CD4-positive, alpha-beta T cell treated with Interleukin-15 for 4 hours (primary cell): ENCODE data around the gene ZNF519.
"Not testable (repeated sequence)": the region's sequence is repeated elsewhere in the genome, so short reads cannot be mapped to it uniquely, and the experiment has no call there.

Experiments used
- DNase-seq: peaks from one replicate; pipeline ENCODE4 v3.0.0-alpha.2; 2020; ENCODE audit warnings: low spot score

Gene ZNF519

DNA sequence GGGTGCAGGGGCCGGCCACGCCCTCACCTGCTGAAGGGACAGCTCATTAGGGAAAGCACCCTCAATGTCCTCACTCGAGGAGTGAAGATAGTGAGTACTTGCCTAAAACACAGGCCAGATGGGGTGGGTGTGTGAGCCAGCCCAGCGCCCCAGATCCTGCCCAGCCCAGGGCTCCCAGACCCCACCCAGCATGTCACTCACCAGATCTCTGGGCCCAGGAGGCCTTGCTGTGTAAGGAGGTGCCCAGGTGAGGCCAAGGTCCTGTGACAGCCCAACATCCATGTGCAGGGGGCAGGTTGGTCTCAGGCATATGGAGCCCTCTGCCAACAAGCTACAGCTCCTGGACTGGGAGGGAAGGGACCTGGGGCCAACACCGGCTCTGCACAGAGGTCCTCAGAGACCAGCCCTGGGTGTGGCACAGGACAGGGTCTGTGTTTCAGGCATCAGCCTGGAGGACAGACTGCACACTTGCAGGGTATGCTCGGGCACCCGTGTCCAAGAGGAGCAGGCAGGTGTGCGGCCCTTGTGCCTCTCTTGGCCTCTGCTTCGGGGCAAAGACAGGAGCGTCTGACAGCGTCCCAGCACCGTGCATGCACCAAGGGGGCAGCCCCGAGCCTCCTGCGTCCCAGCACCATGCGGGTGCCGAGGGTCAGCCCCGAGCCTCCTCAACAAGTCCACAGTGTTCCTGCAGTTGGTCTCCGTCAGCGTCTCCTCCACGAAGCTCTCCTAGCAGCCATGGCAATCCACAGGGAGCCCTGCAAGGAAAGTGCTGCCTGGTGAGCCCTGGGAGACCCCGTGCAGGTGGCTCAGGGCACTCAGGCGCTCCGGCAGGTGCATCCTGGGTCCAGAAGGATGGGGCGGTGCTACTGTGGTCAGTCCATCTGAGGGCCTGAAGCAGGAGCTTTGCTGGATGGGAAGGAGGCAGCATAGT, 16.0 kb upstream of the ZNF519 start:
- DNase-seq, result not testable (repeated sequence)

DNA sequence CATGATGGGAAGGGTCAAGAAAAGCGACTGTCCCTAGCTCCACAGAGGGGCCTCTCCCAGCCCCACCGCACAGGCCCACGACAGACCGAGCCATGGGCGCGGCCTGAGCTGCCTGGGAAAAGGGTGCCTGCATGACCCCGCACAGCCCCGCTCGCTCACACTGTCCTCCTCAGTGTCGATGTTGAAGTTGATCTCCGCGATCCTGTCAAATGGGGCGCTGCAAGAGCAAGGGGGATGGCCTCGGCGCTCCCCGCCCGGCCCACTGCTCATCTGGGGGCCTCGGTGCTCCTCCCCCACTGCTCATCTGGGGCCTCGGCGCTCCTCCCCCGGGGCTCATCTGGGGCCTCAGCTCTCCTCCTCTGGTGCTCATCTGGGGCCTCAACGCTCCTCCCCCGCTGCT, 14.5 kb upstream of the ZNF519 start:
- DNase-seq, result not testable (repeated sequence)

GRCh38 chr18:14145581-14146338, 13.5 kb upstream of the ZNF519 start:
- DNase-seq, result not testable (repeated sequence)

DNA sequence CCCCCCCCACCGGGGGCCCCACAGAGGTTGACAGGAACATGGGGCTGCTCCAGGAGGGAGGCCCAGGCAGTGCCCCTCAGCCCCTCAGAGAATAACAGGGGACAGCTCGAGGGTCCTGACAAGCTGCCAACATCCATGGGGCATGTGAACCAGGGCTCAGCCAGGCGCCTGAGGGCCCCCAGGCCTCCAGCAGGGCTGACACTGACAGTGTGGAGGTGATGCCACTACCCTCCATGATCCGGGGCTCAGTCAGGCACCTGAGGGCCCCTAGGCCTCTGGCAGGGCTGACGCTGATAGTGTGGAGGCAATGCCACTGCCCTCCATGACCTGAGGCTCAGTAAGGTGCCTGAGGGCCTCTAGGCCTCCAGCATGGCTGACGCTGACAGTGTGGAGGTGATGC, 12.8 kb upstream of the ZNF519 start:
- DNase-seq, result not testable (repeated sequence)

DNA sequence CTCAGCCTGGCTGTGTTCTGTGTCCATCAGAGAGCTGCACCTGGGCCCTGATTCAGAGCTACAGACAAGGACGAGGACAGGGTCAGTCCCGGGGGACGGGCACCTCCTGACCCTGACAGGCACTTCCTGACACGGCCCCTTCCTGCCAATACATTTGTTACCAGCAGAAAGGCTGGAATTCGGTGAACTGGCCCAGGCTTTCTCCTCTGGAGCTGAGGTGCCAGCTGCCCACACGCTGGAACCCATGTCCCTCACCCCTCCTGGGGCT, 12.3 kb upstream of the ZNF519 start:
- no peak for DNase-seq

GRCh38 chr18:14143871-14144627, 11.8 kb upstream of the ZNF519 start:
- DNase-seq, result not testable (repeated sequence)

- not testable (repeated sequence) for DNase-seq
Measured at GRCh38 chr18:14143396-14143795, 11.2 kb upstream of the ZNF519 start.

GRCh38 chr18:14142177-14142576, 9.9 kb upstream of the ZNF519 start:
- DNase-seq, result not testable (repeated sequence)

- DNase-seq, result not testable (repeated sequence)
Measured at GRCh38 chr18:14139583-14139982, 7.3 kb upstream of the ZNF519 start.

- DNase-seq, result not testable (repeated sequence)
Measured at GRCh38 chr18:14137971-14138370, 5.7 kb upstream of the ZNF519 start.

- DNase-seq, result not testable (repeated sequence)
Measured at GRCh38 chr18:14131696-14132270, 452 bp downstream of the ZNF519 start.

DNA sequence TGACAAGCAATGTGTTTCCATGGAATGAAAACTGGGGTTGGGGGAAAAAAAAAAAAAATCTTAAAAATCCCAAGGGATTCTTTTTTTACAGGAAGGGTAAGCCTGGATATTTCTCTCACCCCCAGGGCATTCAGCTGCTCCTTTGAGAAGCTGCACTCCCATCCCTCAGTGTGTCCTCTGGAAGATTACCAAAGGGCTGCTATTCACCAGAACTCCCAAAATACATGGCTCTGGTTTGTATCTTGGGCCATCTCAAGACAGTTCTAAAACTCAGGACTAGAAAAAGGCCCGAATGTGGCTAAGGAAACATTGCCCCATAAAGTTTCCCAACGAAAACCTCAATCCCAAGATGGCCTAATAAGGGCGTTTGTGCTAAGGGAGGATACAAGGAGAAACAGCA, 1.4 kb downstream of the ZNF519 start:
- DNase-seq, result not testable (repeated sequence)

- no peak for DNase-seq
Measured at GRCh38 chr18:14124689-14125088, 7.5 kb downstream of the ZNF519 start.

DNA sequence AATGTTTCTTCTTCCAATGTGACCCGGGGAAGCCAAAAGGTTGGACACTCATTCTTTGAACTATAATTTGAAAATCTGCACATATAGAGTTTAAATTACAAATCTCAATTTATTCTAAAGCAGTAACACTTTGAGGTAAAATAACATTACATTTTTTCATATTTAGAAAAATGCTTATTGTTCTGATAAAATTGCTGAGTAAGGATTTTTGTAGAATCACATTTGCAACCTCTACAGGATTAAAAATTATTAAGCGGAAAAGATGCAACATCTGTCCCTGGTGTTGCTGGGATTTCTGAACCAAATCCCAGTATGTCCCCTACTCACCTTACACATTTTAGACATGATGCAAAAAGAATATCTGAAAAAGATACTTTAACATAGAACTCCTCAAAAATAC, 10.1 kb downstream of the ZNF519 start:
- no peak for DNase-seq

GRCh38 chr18:14120926-14121325, 11.3 kb downstream of the ZNF519 start:
- no peak for DNase-seq

- no peak for DNase-seq
Measured at GRCh38 chr18:14117606-14118005, 14.6 kb downstream of the ZNF519 start.

GRCh38 chr18:14106906-14107305, 25.3 kb downstream of the ZNF519 start:
- no peak for DNase-seq

DNA sequence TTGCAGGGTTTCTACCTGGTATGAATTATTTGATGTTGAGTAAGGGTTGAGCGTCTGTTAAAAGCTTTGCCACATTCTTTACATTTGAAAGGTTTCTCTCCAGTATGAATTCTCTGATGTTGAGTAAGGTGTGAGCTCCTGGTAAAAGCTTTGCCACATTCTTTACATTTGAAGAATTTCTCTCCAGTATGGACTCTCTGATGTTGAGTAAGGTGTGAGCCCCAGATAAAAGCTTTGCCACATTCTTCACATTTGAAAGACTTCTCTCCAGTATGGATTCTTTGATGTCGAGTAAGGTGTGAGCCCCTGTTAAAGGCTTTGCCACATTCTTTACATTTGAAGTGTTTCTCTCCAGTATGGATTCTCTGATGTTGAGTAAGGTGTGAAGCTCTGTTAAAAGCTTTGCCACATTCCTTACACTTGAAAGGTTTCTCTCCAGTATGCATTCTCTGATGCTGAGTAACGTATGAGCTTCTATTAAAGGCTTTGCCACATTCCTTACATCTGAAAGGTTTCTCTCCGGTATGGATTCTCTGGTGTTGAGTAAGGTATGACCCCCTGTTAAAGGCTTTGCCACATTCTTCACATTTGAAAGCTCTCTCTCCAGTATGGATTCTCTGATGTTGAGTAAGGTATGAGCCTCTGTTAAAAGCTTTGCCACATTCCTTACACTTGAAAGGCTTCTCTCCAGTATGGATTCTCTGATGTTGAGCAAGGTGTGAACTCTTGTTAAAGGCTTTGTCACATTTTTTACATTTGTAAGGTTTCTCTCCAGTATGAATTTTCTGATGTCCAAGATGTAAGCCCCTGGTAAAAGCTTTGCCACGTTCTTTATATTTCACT, 27.1 kb downstream of the ZNF519 start:
- DNase-seq, result no peak

DNA sequence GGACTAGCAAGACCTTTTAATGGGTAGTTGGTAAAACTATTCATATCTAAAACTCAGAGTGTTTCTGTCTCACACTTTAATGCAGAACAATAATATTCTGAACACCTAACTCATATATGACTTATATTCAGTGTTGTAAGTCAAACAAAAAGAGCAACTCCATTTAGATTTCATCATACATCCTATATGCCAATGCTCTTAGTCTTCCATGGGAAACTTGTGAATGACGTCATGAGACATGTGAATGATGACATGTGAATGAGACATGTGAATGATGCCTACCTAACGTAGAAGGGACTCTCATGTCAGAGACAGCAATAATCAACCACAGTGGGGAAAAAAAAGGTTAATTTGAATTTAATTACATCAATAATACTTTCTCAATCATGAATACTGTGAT, 28.0 kb downstream of the ZNF519 start:
- no peak for DNase-seq

GRCh38 chr18:14100503-14101286, 31.5 kb downstream of the ZNF519 start:
- DNase-seq, result peak; percentile 20
